GM04504 (cell line): ENCODE results near the gene TRPM3.
"Not testable (repeated sequence)": the region's sequence is repeated elsewhere in the genome, so short reads cannot be mapped to it uniquely, and the experiment has no call there.

Experiments used
- DNase-seq: peaks from one replicate; pipeline ENCODE4 v3.0.0-alpha.2; 2012; ENCODE audit warnings: low read depth

TRPM3 gene

DNA sequence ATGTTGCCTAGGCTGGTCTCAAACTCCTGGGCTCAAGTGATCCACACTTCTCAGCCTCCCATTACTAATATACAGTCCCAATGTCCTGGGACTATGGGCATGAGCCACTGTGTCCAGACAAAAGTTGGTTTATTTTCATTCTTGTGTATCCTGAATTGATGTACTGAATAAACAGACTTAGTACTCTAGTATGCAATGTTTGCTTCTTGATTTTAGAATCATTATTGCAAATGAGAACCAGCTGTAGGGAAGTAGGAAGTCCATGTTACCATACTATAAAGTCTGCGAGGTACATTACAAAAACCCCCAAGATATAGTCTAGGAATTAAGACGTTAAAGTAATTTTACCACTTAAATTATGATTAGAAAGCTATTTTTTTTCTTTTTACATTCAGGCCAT lies 372.4 kb downstream of the TRPM3 start:
- no peak for DNase-seq

DNA sequence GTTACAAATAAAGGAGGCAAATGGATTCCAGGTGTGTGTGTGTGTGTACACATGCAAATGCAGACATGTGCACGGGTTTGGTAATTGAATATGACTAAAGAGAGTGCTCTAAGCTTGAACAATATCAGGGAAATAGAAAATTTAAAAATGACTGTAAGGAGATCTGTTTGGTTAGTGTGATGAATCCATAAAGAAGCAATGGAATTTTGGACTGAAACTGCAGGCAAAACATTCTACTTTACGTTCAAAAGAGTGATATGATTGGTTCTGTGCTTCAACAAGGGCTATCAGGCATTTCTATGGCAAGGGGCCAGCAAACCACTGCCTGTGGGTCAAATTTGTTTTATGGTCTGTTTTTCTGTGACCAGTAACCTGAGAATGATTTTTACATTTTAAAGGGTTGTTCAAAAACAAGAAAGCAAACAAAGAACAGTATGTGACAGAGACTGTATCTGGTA lies 374.1 kb downstream of the TRPM3 start:
- DNase-seq: no peak

DNA sequence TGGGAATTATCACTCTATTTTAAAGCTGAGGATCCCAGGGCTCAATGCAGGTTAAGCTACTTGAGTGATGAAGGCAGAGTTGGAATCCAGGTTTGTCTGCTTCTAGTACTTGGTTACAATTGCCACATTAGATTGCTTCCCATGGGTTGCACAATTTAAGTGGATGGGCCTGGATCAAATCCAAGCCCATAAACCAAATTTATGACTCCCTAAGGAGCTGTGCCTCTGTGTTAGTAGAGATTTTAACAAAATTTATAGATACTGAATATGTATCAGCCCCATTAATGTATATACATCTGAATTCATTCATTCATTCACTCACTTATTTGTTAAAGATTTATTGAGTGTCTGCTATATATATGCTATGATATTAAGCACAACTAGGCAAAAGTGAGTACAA lies 374.7 kb downstream of the TRPM3 start:
- no peak for DNase-seq

DNA sequence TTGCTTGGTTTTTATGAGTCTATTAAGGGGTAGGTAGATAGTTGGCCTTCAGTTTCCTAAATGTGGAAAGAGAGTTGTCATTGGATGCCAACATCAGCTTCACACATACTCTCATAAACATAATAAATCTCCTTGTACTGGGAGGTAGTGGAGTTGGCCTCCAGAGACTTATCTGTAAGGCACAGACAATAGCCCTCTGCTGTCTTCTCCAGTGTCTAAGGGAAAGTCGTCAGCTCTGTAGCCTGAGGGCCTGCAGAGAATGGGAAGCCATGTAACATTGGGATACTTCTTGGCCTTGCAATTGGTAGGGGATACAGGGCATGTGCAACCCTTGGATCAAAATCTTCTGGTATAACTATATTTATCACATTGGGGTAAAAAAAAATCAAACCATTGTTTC lies 375.1 kb downstream of the TRPM3 start:
- DNase-seq: no peak

DNA sequence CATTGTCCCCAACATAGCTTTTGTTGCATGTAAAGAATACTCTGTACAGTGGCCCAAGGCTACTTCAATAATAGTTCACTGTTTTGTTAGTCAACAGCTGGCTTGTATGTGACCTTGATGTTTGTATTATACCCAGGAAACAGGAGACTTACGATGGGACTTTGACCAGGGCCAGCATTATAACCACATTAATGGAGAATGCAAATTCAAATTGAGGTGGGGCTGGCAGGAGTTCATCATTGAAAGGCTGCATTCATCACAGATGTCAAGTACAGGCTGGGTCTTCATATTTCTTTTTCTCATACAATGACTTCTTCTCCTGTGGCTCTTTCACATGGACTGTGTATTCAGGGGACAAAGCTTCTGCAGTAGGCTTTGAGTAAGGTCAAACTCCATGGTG lies 396.6 kb downstream of the TRPM3 start:
- not testable (repeated sequence) for DNase-seq

DNA sequence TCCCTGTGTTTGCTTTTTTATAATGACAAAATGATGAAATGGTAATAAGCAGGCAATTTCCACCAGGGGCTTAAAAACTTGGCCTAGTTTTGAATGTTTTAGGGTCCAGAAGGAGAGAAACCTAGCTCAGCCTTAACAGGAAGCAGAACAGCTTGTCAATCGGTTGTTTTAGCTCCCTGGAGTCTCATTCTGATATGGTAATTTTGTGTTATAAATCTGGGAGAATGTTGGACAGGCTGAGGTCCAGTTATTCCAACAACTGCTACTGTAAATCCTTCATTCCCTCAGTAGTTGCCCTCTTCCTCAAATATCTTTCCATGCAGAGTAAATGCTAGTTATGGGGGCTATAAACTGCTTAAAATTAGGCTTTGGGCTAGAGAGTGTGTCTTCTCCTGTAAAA lies 397.4 kb downstream of the TRPM3 start:
- DNase-seq: not testable (repeated sequence)

DNA sequence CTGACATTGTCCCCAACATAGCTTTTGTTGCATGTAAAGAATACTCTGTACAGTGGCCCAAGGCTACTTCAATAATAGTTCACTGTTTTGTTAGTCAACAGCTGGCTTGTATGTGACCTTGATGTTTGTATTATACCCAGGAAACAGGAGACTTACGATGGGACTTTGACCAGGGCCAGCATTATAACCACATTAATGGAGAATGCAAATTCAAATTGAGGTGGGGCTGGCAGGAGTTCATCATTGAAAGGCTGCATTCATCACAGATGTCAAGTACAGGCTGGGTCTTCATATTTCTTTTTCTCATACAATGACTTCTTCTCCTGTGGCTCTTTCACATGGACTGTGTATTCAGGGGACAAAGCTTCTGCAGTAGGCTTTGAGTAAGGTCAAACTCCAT lies 414.6 kb downstream of the TRPM3 start:
- not testable (repeated sequence) for DNase-seq

DNA sequence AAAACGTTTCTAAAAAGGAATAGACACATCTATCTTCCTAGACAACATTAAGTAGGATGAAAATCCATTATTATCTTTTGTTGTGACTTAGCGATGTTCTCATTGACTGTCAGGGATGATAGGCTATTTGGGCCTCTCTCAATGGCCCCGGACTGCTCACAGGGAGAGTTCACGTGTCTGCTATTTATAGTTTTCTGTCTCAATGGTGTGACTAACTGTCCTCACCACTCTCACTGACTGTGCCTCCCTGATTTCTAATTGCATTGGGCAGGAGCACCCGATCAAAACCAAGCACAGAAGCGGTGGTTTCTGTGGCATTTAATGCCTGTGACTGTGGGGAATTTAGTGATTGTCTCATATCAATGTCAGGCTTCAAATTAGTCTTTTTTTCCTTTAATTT lies 420.3 kb downstream of the TRPM3 start:
- no peak for DNase-seq

DNA sequence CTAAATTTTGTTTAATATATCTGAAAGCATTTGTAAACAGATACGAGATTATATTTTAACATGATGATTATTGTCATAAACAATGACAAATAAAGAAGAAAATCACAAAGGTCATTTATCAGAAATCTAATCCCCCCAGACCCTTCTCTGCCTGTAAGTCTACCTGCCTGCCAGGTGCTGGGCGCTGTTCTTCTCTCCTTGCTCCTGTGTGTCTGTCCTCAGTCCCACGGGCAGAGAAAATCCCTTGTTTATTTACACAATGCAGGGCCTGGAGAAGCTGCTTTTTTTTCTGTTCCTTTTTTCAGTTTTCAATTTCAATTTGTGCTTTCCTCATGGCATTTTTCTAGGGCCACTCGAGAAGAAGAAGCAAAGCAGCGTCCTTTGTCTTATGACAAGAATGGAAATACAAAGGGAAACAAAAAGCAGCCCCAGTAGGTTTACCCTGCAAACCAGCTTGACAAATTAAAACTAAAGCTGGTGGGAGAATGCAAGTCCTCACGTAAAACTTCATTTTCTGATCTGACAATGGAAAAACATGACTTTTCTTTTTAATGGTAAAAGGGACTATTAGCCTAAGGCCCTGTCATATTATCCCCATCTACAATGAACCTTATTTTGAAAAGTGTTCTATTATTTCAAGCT lies 424.6 kb downstream of the TRPM3 start:
- no peak for DNase-seq

DNA sequence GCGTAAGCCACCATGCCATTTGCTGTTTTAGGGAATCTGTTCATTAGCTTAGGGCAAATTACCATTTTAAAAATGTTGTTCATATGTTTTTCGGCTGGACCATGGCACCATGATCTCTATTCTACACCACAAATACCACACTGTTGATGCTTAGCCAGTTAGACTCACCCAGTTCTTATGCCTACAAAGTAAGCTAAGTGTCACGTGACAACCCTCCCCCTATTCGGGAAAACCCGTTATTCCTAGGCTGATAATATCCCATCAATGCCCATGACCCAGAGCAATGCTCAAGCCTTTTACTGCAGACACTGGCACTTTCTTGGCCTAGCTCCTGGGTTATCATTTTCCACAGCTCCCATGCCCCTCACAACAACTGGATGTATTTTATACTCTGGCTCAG lies 426.7 kb downstream of the TRPM3 start:
- DNase-seq: no peak

DNA sequence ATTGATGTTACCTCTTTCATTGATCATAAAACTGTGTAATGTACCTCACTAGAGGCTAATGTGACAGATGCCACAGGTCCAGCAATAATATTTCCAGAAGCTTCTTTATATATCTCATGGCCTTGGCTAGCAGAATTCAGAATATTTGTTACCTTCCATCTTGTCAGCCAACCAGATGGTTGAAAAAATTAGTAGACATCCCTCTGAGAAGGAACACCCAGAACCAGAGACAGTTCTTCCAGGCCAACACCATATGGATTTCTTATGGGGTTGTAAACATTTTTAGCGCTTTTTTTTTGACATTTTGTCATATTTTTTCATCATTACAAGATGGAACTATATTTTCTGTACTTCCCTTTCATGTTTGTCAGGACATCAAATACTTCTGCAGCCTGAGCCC lies 428.2 kb downstream of the TRPM3 start:
- no peak for DNase-seq

DNA sequence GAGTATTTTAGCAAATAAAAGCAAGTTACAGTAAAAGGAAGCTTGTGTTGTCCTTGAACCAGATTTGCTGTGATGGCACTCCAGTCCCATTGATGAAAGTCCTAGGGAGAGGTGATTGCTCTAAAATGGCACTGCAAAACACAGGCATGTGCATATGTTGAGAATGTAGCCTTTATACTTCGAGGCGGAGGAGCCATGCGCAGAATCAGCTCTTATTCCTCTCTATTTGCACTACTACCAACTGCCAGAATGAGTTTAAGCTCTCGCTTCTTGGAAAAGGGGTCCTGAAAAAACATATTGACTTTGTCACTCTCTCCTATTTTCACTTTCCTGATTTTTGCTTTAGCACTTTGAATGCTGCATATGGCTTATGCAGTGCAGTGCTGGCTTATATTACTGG lies 429.0 kb downstream of the TRPM3 start:
- no peak for DNase-seq

DNA sequence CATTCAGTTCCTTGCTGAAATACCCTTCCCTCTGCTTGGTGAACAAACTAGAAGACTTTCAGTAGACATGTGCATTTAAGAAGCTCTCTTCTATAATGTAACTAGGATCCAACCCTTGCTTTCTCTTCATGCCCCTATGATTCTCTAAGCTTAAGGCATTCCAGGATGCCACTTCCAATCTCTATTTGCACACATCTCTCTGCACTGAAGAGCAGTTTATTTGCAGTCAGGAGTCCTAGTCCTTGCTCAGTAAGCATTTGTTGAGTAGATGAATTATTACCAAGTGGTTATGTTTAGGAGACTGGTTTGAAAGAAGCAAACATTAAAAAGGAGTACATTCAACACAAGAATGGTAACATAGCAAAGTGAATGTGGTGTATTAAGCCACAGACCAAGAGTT lies 432.7 kb downstream of the TRPM3 start:
- no peak for DNase-seq

DNA sequence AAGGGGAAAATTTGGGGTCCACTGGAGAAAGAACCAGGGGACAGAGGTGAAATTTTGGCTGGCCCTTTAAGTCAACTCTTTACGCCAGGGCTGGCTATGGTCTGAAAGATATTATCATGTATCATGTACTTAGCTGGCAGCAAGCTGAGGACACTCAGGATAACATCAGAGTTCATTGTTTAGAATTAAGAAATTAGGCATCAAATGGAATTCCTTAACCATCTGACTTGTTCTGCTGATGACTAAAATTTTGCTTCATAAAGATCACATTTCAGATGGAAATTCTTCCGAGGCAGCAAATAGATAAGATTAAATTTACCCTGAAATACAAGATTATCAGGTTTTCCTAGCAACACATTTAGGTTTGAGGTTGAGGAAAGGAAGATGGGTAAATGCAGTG lies 437.6 kb downstream of the TRPM3 start:
- no peak for DNase-seq

DNA sequence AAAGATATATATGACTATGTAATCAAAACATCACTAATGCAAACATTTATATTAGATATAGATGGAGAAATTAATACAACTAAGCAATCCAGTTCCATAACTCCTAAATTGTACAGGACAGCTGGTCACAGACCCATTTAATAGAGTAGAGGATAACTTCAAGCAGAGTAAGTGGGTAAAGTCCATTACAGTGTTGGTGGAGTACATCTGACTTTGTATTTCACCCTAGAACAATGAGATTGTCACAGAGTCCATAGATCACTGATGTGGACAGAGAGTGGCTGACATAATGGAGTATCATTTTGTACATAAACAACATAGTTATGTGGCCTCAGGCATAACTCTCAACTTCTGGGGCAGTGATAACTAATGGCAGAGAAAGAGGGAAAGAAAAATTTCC lies 439.1 kb downstream of the TRPM3 start:
- DNase-seq: no peak

DNA sequence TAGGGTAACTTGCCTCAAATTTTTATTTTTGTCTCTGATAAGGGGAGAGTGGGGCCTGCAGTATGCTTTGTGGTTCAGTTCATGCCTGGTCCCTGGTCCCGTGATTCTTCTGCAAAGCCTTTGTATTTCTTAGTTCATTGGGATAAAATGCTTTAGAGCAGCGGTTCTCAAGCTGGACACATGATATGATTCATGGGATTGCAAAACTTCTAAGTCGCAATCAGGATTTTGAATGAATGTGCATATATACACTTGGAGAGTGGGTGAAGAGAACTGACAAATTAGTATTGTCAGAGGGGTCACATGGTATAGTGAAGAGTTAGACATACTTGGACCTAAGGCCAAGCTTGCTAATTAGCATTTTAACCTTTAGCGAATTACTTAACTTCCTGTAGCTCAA lies 441.6 kb downstream of the TRPM3 start:
- DNase-seq: no peak

DNA sequence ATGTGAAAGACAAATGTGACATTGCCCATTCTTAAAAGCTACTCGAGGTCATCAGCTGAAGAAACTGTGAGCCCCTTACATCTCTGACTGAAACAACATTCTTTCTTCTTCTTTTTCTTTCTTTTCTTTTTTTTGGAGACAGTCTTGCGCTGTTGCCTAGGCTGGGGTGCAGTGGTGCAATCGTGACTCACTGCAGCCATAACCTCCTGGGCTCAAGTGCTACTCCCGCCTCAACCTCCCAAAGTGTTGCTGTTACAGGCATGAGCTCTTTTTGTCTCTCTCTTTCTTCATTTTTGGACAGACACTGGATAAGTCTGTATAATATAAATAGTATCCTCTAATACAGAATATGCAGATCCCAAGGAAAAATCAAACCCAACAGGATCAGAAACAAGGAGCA lies 443.3 kb downstream of the TRPM3 start:
- no peak for DNase-seq

DNA sequence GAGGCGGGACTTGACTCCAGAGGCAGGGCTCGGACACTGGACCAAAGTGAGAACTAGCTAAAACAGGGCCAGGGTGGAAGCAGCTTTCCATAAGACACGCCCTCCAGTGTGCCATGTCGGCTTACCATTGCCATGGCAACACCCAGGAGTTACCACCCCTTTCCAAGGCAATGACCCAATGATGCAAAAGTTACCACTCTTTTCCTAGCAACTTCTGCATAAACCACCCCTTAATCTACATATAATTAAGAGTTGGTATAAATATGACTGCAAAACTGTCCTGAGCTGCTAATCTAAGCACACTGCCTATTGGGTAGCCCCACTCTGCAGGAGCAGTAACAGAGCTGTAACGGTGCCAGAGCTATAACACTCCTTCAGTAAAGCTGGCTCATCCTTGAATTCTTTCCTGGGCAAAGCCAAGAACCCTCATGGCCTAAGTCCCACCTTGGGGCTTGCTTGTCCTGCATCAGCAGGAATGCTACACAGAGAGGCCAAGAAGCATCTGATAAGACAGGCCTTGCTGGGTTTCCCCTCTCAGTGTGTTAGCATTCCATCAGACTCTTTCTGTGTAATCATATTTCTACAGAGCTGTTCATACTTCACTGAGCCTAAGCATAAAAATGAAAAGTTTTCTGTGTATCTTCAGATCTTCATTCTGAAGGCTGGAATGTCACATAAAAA lies 444.2 kb downstream of the TRPM3 start:
- no peak for DNase-seq

DNA sequence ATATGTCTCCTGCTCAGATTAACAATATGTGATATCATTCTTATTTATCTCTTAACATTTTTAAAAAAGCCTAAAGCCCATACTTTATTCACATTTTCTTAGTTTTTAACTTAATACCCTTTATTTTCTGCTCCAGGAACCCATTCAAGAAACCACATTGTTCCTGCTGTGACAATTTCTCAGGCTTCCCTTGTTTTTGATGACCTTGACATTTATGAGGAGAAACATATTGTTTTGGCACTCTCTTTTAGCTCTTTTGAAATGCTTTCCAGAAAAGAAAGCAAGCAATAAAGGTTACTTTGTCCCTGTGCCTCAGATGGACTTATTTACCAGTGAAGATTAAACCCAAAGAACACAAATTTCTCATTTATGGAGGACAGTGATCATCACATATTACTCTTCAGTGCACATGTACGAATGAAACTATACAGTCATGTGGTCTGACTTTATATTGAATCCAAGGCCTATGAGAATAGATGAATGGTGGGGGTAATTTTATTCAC lies 445.5 kb downstream of the TRPM3 start:
- DNase-seq: no peak

DNA sequence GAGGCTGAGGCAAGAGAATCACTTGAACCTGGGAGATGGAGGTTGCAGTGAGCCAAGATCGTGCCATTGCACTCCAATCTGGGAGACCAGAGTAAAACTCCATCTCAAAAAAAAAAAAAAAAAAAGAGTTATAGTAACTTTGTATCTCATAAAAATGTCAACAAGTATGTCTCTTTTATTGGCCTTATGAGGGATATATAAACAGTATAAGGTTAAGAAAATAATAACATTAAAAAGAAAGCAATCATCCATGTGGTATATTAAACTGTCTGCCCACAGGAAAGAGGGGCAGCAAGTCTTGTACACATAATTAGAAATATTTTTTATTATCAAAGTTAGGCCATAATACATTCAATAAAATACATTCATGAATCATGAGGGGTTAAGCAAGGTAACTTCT lies 447.6 kb downstream of the TRPM3 start:
- DNase-seq: no peak

DNA sequence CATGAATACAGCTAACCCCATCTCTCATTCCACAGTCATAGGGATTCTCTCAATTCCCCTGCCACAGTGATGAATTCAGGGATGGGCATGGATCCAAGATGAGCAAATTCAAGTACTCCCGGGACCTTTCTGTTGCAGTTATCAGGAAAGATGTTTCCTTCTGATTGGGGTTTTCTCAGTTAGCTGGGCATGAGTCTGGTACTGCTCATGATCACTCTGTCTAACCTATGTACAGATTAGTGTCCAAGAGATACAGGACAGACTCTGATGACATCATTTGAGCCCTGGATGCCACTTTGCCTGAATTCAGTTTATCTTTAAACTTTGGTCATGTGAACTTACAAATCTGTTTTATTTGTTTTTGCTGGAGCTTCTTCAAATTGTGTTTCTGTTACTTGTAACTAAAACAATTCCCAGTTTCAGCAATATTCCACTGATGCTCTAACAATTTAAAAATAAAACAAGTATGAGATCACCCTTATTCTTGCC lies 449.2 kb downstream of the TRPM3 start:
- no peak for DNase-seq

DNA sequence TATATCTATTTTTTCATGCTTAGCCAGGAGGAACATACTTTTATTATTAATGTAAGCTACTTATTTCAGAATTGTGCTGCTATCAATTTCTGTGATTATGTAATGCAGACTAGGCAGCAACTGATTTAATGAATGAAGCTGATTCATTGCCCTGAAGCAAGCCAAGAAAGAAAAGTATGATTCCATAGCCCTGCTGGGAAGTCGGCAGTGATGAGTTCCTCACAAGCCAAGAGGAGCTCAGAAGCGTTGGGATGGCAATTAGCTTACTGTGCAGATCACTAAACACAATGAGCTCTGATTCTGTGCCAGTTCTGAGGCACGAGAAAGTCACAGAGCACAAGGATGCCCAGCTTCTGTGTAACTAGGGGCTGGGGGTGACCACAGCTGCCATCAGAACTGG lies 452.7 kb downstream of the TRPM3 start:
- DNase-seq: peak; percentile 7

DNA sequence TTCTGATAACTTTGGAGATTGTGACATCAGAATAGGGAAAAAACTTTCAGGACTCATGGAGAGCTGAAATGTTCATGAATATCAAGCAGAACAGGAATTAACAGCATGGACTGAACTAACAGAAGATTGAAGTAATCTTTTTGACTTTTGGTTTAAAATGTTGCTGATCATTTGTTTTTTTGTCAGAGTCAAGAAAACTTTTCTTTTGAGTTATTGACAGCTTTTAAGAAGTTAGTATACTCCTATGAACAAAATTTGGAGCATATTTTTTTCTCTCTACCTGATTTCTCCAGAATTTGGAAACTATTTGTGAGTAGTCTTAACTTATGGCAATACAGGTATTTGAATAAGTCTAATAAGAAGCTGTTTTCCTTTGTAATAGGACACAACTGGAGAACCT lies 462.7 kb downstream of the TRPM3 start:
- no peak for DNase-seq

DNA sequence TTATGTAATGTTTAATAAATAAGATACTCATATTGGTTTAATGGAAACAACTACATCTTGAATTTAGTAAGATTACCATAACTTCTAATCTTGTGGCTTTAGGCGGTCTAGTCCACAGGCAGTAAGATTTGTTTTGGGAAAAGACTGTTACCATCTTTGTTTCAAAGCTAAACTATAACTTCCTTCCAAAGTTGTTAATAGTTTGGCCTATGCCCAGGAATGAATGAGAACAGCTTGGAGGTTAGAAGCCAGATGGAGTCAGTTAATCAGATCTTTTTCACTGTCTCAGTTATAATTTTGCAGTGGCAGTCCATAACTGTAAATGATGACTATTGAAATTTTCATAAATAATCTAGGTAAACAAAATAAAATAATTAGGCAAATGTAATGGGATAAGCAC lies 465.1 kb downstream of the TRPM3 start:
- DNase-seq: no peak
